HFF-Myc (cell line): ENCODE data around the gene SIN3A.
"Not testable (repeated sequence)": the region's sequence is repeated elsewhere in the genome, so short reads cannot be mapped to it uniquely, and the experiment has no call there.

Experiments
- DNase-seq: peaks from one replicate; pipeline ENCODE4 v3.0.0-alpha.2; 2011; ENCODE audit warnings: low read depth; ENCODE audit errors: extremely low read depth
- H3K4me3 ChIP-seq: replicated peaks from 2 replicates; pipeline ENCODE4 v1.5.1; 2011; ENCODE audit warnings: low read depth, mild to moderate bottlenecking, control low read depth, low read length
- CTCF ChIP-seq: IDR thresholded peaks from 2 replicates; pipeline ENCODE4 v1.5.1; 2012; ENCODE audit warnings: mild to moderate bottlenecking, low read depth, low read length, control low read depth; ENCODE audit errors: missing control alignments

Gene SIN3A

GRCh38 chr15:75346796-75347221, 104.7 kb downstream of the SIN3A start, which contains the start of gene NEIL1:
NEIL1 (plus strand) TSS chr15:75347039; CDS start chr15:75348906, 1,867 bp downstream.
- H3K4me3 ChIP-seq: peak within 1 kb of the TSS; percentile 52
- no peak for DNase-seq
- no peak for TF ChIP-seq CTCF

GRCh38 chr15:75343953-75344352, 107.5 kb downstream of the SIN3A start:
- not testable (repeated sequence) for DNase-seq, H3K4me3 ChIP-seq

GRCh38 chr15:75342221-75342620, 109.3 kb downstream of the SIN3A start:
- TF ChIP-seq CTCF: no peak
- no peak overlapping the region for H3K4me3 ChIP-seq
- DNase-seq: no peak

GRCh38 chr15:75339531-75340240, 111.8 kb downstream of the SIN3A start:
- DNase-seq: no peak
- no peak overlapping the region for H3K4me3 ChIP-seq
- TF ChIP-seq CTCF: no peak

- TF ChIP-seq CTCF: no peak
- no peak for DNase-seq
- no peak overlapping the region for H3K4me3 ChIP-seq
Observed at GRCh38 chr15:75338661-75339240, 112.7 kb downstream of the SIN3A start.

- no peak for TF ChIP-seq CTCF
- H3K4me3 ChIP-seq: peak within 1 kb of the TSS; percentile 85
- peak; percentile 78 for DNase-seq
Observed at GRCh38 chr15:75335705-75336355, 115.7 kb downstream of the SIN3A start, which contains the start of gene COMMD4. COMMD4 (plus strand) TSS chr15:75336063; CDS start chr15:75336090, 27 bp downstream.

- no peak for DNase-seq
- no peak for TF ChIP-seq CTCF
- H3K4me3 ChIP-seq: peak overlapping the region; percentile 85
Observed at GRCh38 chr15:75335313-75335704, 116.2 kb downstream of the SIN3A start.

GRCh38 chr15:75333654-75334419, 117.7 kb downstream of the SIN3A start:
- not testable (repeated sequence) for H3K4me3 ChIP-seq, DNase-seq

- DNase-seq, H3K4me3 ChIP-seq: not testable (repeated sequence)
Observed at GRCh38 chr15:75332093-75332492, 119.4 kb downstream of the SIN3A start.
